Stimulated activated CD4-positive, alpha-beta T cell treated with anti-CD3 and anti-CD28 coated beads, Interleukin-4, amount 100 ng/mL, for 48 hours (primary cell): ENCODE data around the gene MPV17L.
"Not testable (repeated sequence)": the region's sequence is repeated elsewhere in the genome, so short reads cannot be mapped to it uniquely, and the experiment has no call there.

Experiments
- DNase-seq, 2 donors: peaks; one replicate each; pipeline ENCODE4 v3.0.0-alpha.2; 2020; ENCODE audit warnings: low read depth in 2 of 2

The MPV17L gene

DNA sequence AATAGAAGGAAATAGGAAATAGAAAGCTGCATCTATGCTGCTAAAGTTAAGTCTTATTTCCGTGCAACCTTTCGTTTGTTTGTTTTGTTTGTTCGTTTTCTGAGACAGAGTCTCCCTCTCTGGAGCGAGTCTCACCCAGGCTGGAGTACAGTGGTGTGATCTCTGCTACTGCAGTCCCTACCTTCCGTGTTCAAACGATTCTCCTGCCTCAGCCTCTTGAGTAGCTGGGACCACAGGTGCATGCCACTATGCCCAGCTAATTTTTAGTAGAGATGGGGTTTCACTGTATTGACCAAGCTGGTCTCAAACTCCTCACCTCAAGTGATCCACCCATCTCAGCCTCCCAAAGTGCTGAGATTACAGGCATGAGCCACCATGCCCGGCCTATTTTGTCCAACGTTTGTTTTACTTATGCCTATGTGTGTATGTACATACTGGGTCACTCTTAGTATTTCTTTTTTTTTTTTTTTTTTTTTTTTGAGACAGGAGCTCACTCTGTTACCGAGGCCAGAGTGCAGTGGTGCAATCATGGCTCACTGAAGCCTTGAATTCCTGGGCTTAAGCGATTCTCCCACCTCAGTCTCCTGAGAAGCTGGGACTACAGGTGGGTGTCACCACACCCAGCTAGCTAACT is 55.7 kb downstream of the MPV17L start:
- DNase-seq, result no peak

DNA sequence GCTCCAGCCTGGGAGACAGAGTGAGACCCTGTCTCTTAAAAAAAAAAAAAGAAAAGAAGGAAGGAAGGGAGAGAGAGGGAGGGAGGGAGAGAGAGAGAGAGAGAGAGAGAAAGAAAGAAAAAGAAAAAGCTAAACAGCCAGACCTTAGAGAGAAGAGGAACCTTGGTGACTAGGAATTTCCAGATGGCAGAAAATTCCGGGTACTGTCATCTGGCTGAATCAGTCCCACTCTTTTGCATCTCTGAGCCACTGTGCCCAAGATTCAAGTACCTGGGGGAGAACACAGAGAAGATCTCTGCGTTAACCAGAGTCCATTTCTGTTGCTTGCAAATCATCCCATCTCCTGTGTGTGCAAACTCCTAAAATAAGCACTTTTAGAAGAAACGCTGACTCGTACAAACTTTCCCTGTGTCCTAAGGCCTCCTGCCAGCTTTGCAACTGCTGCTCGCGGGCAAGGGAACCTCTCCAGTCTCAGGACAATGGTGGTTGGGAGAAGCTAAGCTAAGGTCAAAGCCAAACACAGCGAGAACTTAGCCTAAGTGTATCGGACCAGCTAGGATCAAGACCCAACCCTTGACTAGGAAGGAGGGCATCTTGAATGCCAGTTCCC is 56.8 kb downstream of the MPV17L start:
- no peak for DNase-seq

DNA sequence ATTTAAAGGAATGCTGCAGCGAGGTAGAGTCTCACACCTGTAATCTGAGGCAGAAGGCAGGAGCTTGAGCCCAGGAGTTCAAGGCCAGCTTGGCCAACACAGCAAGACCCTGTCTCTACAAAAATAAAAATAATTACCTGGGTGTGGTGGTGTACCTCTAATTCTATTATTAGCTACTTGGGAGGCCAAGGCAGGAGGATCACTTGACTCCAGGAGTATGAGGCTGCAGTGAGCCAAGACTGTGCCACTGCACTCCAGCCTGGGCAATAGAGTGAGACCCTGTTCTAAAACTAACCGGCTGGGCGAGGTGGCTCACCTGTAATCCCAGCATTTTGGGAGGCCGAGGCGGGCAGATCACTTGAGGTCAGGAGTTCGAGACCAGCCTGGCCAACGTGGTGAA is 57.7 kb downstream of the MPV17L start:
- DNase-seq, result not testable (repeated sequence)

DNA sequence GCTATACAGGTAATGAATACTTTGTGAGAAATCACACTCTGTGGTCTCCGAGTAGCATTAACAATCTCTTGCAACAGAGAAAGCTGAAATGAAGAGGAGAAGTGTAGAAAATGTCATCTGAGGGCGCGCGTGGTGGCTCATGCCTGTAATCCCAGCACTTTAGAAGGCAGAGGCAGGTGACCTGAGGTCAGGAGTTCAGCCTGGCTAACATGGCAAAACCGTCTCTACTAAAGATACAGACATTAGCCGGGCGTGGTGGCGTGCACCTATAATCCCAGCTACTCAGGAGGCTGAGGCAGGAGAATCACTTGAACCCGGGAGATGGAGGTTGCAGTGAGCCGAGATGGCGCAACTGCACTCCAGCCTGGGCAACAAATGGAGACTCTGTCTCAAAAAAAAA is 59.4 kb downstream of the MPV17L start:
- not testable (repeated sequence) for DNase-seq

DNA sequence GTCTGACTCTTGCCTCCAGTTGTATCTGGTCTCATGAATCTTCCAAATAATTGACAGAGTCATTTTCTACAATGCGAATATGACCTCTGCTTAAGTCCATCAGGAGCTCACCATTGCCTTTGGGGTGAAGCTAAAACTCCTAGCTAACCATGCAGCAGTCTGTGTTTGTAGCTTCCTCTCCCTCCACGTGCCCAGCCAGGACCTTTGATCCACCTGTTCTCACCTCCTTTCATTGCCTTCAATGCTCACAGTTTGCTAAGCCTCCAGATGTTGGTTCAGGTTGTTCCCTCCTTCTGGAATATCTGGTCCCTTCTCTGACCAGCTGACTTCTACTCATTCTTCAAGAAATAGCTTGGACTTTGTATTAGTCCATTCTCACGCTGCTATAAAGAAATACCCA is 61.8 kb downstream of the MPV17L start:
- DNase-seq, result no peak

DNA sequence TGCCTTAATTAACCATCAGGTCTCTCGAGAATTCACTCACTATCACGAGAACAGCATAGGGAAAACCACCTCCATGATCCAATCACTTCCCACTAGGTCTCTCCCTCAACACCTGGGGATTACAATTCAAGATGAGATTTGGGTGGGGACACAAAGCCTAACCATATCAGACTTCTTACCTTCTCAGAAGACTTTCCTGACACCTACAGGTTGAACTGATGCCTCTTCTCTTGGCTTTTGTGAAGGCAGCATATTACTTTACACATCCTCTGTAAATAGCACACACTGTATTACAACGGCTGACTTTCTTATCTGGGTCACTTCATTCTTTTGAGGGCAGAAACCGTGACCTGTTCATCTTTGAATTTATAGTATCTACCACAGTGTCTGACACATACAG is 62.4 kb downstream of the MPV17L start:
- no peak for DNase-seq

DNA sequence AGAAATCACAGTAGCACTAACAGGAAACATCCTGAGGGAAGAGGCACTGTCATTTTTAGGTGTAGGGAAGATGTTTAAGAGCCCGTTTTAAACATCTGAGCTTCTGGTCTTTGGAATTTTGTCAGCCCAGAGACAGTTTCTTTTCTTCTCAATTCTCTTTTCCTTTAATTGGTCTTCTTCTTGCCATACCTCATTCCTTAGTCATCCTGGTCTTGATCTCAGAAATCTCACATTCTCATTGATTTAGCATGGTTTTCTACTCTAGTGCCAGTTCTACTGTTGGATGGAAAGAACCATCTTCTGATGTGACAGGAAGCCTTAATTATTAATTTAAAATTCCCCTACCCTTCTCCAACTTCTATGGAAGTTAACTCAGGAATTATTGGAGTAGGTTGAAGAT is 64.2 kb downstream of the MPV17L start:
- no peak for DNase-seq

DNA sequence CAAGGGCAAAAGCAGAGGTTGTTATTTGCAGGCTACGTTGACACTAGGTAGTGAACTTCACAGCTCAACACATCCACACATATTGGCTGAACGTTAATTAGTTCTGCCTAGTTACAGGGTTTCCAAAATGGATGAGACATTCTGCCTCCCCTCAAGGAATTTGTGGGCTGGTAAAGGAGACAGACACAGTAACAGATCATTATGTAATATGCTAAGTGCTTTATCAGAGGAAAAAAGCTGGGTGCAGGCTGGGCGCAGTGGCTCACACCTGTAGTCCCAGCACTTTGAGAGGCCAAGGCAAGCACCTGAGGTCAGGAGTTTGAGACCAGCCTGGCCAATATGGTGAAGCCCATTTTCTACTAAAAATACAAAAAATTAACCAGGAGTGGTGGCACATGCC is 65.0 kb downstream of the MPV17L start:
- no peak for DNase-seq

DNA sequence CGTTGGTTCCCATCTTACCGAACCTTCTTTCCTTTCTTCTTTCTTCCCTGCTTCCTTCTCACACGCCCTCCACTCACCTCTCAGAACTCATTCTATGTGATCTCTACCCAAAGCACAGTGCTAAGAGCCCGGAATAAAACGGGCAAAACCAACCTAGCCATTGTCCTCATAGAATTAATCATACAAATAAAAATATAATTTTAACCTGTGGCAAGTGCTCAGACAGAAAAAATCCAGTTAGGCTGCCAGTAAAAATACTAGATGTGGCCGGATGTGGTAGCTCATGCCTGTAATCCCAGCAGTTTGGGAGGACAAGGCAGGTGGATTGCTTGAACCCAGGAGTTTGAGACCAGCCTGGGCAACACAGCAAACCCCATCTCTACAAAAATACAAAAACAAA is 65.8 kb downstream of the MPV17L start:
- DNase-seq, result no peak
